ENCODE measurements around the gene PAEP.

- no peak for TF ChIP-seq EZH2 (IDR thresholded peaks at IDR 0.05; ENCODE audit: borderline replicate concordance, low read length)
- no peak for TF ChIP-seq CTCF (conservative IDR thresholded peaks at IDR 0.05 in 1 of 2, IDR thresholded peaks at IDR 0.05 in 1 of 2; ENCODE audit: extremely low read depth in 1 of 2, insufficient read depth in 1 of 2, low read depth in 1 of 2, low read length in 2 of 2)
These were observed 53.5 kb downstream of the PAEP start for GRCh38 chr9:135614821-135615665.

Measured in mammary epithelial cell (primary cell).